ENCODE measurements around the gene P2RY14. TPM values are rescaled to one million over a fixed set of nuclear protein-coding genes. Genes with fewer than 3 reads are reported as not detected.

The P2RY14 gene
- total and polyA plus RNA-seq, 2 of the 13 experiments (the other 11 are each of a cell fraction or from before 2014, with no cell fraction given), result not detected

DNA sequence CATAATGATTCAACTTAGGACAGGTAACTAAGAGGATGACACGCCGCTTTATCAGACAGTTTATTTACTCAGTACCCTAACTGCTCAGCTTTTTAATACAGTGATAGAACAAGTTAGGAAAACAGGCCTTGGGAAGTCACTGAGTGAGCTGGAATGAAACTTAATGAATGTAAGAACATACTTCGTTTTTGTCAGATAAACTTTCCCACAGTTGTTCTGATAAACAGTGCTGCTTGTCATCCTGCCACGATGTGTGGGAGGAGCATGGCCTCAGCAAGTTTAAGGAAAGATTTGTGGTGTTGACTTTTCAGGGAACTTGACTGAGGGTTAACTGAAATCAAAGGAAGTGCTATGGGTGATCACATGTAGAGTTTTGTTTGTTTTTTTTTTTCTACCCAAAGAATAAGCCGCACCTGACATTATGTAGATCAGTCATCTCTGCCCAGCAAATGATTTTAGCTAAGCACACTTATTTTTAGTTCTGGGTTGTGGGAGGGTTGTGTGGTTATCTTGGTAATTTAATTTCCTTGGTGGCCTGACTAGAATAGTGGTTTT lies 5.6 kb upstream of the P2RY14 start (continued):
- 0 out of 2 replicates have a peak, but pooled peaks have one; percentile 37 for TF ChIP-seq KDM6A (CRISPR knock-in tag; IDR thresholded peaks at IDR 0.05; ENCODE audit: low read depth)
- TF ChIP-seq, protein P1, sequence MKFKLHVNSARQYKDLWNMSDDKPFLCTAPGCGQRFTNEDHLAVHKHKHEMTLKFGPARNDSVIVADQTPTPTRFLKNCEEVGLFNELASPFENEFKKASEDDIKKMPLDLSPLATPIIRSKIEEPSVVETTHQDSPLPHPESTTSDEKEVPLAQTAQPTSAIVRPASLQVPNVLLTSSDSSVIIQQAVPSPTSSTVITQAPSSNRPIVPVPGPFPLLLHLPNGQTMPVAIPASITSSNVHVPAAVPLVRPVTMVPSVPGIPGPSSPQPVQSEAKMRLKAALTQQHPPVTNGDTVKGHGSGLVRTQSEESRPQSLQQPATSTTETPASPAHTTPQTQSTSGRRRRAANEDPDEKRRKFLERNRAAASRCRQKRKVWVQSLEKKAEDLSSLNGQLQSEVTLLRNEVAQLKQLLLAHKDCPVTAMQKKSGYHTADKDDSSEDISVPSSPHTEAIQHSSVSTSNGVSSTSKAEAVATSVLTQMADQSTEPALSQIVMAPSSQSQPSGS (CRISPR knock-in tag; IDR thresholded peaks at IDR 0.05), result 0 out of 2 replicates have a peak, but pooled peaks have one; percentile 37
- peak; percentile 53; the same call in 1 of the 2 replicates for TF ChIP-seq FOSL2 (CRISPR knock-in tag; IDR thresholded peaks at IDR 0.05)
- no peak for TF ChIP-seq ZNF484 (CRISPR knock-in tag; IDR thresholded peaks at IDR 0.05; ENCODE audit: borderline replicate concordance, low read depth)
- peak; percentile 98 for TF ChIP-seq SP5 (CRISPR knock-in tag; IDR thresholded peaks at IDR 0.05; ENCODE audit: borderline replicate concordance, low read depth)
- peak in 1 of 2 experiments; percentile 49; a peak in 1 of 4 replicates for TF ChIP-seq KLF16 (CRISPR knock-in tag; IDR thresholded peaks at IDR 0.05)
- TF ChIP-seq GATAD2A (CRISPR knock-in tag; IDR thresholded peaks at IDR 0.05), result peak; percentile 62
- TF ChIP-seq FOXP1 (IDR thresholded peaks at IDR 0.05), result no peak
- TF ChIP-seq FOXP1 (CRISPR knock-in tag; IDR thresholded peaks at IDR 0.05), result peak; percentile 82
- 0 out of 2 replicates have a peak, but pooled peaks have one; percentile 28 for TF ChIP-seq ARNTL (CRISPR knock-in tag; IDR thresholded peaks at IDR 0.05)
- TF ChIP-seq GFI1 (CRISPR knock-in tag; IDR thresholded peaks at IDR 0.05; ENCODE audit: borderline replicate concordance), result peak; percentile 78
- TF ChIP-seq, protein P2, sequence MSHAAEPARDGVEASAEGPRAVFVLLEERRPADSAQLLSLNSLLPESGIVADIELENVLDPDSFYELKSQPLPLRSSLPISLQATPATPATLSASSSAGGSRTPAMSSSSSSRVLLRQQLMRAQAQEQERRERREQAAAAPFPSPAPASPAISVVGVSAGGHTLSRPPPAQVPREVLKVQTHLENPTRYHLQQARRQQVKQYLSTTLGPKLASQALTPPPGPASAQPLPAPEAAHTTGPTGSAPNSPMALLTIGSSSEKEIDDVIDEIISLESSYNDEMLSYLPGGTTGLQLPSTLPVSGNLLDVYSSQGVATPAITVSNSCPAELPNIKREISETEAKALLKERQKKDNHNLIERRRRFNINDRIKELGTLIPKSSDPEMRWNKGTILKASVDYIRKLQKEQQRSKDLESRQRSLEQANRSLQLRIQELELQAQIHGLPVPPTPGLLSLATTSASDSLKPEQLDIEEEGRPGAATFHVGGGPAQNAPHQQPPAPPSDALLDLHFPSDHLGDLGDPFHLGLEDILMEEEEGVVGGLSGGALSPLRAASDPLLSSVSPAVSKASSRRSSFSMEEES (CRISPR knock-in tag; IDR thresholded peaks at IDR 0.05), result peak; percentile 63; the same call in 1 of the 2 replicates
- TF ChIP-seq ERF (CRISPR knock-in tag; IDR thresholded peaks at IDR 0.05), result peak; percentile 66
- no peak for TF ChIP-seq ZNF260 (CRISPR knock-in tag; IDR thresholded peaks at IDR 0.05; ENCODE audit: borderline replicate concordance, low read depth)
- TF ChIP-seq ZNF841 (CRISPR knock-in tag; IDR thresholded peaks at IDR 0.05; ENCODE audit: borderline replicate concordance), result no peak
- TF ChIP-seq HMG20B (CRISPR knock-in tag; conservative IDR thresholded peaks at IDR 0.05), result peak; percentile 75
- TF ChIP-seq, protein P3, sequence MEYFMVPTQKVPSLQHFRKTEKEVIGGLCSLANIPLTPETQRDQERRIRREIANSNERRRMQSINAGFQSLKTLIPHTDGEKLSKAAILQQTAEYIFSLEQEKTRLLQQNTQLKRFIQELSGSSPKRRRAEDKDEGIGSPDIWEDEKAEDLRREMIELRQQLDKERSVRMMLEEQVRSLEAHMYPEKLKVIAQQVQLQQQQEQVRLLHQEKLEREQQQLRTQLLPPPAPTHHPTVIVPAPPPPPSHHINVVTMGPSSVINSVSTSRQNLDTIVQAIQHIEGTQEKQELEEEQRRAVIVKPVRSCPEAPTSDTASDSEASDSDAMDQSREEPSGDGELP (IDR thresholded peaks at IDR 0.05; ENCODE audit: borderline replicate concordance, low read depth), result 0 out of 2 replicates have a peak, but pooled peaks have one; percentile 25
- 0 out of 2 replicates have a peak, but pooled peaks have one; percentile 29 for TF ChIP-seq ZMYM4 (CRISPR knock-in tag; IDR thresholded peaks at IDR 0.05)
- 0 out of 2 replicates have a peak, but pooled peaks have one; percentile 47 for TF ChIP-seq ZNF124 (CRISPR knock-in tag; IDR thresholded peaks at IDR 0.05)
- TF ChIP-seq, protein P4, sequence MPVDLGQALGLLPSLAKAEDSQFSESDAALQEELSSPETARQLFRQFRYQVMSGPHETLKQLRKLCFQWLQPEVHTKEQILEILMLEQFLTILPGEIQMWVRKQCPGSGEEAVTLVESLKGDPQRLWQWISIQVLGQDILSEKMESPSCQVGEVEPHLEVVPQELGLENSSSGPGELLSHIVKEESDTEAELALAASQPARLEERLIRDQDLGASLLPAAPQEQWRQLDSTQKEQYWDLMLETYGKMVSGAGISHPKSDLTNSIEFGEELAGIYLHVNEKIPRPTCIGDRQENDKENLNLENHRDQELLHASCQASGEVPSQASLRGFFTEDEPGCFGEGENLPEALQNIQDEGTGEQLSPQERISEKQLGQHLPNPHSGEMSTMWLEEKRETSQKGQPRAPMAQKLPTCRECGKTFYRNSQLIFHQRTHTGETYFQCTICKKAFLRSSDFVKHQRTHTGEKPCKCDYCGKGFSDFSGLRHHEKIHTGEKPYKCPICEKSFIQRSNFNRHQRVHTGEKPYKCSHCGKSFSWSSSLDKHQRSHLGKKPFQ (CRISPR knock-in tag; IDR thresholded peaks at IDR 0.05; ENCODE audit: insufficient replicate concordance), result no peak
- TF ChIP-seq NCOA2 (CRISPR knock-in tag; IDR thresholded peaks at IDR 0.05), result peak; percentile 63
- TF ChIP-seq, protein P5, sequence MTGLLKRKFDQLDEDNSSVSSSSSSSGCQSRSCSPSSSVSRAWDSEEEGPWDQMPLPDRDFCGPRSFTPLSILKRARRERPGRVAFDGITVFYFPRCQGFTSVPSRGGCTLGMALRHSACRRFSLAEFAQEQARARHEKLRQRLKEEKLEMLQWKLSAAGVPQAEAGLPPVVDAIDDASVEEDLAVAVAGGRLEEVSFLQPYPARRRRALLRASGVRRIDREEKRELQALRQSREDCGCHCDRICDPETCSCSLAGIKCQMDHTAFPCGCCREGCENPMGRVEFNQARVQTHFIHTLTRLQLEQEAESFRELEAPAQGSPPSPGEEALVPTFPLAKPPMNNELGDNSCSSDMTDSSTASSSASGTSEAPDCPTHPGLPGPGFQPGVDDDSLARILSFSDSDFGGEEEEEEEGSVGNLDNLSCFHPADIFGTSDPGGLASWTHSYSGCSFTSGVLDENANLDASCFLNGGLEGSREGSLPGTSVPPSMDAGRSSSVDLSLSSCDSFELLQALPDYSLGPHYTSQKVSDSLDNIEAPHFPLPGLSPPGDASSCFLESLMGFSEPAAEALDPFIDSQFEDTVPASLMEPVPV (CRISPR knock-in tag; IDR thresholded peaks at IDR 0.05), result no peak
- no peak for TF ChIP-seq ZNF251 (CRISPR knock-in tag; IDR thresholded peaks at IDR 0.05)
- peak; percentile 84 for TF ChIP-seq RXRB (CRISPR knock-in tag; IDR thresholded peaks at IDR 0.05; ENCODE audit: borderline replicate concordance)
- no peak for TF ChIP-seq ZNF605 (CRISPR knock-in tag; IDR thresholded peaks at IDR 0.05)

All from HepG2 (cell line).